Activated CD4-positive, alpha-beta T cell treated with anti-CD3 and anti-CD28 coated beads, Interleukin-2, amount 50 U/mL, for 4 hours (primary cell): Measurements from ENCODE around the gene SAMSN1.
"Not testable (repeated sequence)": the region's sequence is repeated elsewhere in the genome, so short reads cannot be mapped to it uniquely, and the experiment has no call there.

Experiments
- DNase-seq, 2 experiments: peaks; one replicate each; pipeline ENCODE4 v3.0.0-alpha.2; 2020

SAMSN1 gene

DNA sequence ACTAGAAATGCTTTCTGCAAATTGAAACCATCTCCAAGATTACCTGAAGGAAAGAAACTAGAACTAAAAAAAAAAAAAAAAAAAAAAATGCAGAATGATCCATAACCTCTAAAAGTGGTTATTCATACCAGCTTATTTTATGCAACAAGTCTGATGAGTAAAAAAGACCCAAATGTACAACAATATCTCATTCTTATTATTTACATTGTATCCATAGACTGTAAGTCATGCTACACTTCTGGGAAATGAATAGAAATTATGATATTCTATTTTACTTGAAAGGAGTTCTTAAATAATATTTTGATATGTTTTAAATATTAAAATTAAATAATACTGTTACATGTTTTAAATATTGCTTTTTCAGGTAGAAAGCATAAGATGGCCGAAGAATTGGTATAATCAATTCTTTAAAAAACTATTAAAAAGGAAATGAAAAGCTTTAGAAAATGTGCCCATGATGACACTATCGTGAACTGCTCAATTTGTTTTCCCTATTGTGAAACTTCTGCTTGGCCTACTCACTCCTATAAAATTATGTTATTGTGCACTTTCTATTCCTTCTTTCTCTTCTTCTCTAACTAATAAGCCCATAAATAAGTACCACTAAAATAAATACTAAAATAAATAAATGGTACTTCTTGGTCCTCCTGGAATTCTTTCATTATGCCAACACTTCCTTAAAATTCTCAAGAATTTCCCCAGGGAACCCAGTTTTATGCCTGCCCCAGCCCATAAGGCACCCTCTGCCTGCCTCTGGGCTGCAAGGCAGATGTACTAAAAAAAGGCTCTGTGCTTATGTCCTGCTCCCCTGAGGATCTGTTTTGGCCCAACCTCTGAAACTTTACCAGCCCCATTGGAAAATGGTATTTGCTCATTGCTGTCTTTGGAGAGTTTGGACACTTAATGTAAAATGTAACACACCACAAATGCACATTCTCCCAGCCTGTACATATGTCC is 18.1 kb downstream of the SAMSN1 start:
- no peak for DNase-seq

DNA sequence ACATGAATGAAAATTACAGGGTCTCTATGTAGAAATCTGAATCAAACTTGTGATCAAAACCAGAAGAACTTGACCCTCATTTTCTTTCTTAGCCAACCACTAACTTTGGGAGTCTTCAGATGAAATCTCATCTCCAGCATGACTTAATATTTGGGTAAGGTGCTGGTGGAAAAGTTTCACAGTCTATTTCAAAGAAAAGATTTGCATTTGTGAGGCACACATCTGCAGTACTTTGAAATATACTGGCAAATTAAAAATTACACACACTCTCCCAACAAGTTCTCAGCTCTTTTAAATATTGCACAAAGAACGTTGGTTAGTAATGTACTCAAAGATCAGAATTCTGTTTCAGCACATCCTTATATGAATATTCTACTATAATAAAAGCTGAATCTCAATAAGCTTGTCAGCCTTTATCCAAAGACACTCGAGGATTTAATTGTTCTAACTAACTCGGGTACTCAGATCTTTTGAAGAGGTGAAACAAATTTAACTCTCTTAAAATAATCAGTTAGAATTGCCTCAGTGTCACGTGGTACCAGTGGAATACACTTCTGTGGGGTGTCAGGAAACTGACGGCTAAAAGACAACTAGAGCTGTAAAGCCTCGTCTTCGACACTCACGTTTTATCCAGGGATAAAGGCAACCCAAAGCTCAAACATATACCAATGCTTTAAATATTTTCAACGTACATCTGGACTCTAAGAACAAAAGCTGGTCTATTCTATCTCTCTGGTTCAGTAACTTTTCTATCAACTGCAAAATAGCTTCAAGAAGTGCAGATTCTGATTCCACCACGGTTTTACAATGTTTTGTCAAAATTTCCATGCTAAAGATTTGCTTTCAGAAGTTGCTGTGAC is 19.0 kb downstream of the SAMSN1 start:
- DNase-seq: no peak

DNA sequence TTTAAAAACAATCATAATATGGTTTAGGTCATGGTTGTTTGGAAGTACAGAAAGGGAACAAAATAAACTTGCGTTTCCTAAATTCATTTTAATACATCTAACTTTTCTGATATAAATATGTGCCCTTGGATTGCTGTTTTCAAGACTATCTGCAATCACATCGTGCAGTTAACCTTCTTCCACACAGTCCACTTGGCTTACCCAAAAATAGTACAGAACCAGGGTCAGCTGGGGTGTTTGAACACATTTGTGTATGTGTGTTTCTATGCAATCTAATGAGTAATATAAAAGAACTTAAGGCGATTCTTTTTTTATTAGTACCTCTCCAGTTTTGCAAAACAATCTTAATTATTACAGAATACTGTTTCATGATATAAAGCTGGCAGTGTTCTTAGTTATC is 19.9 kb downstream of the SAMSN1 start:
- DNase-seq: no peak

DNA sequence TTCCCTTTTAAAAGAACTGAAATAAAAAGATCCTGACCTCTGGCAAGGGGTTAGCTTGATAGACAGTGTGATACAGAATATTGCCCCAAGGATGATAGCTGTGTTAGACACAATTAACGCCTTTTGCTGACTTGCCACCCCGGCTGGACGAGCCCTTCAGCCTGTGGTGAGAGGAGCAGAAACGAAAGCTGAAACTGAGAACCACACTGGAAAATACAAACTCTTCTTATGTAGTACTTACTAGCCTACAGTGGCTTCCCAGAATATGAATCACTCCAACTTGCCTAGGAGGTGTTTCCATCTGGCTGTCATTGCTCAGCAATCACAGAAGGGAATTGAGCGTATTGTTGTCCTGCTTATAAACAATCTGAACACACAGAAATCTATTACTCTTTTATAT is 22.9 kb downstream of the SAMSN1 start:
- peak in 1 of 2 experiments; percentile 23 for DNase-seq

DNA sequence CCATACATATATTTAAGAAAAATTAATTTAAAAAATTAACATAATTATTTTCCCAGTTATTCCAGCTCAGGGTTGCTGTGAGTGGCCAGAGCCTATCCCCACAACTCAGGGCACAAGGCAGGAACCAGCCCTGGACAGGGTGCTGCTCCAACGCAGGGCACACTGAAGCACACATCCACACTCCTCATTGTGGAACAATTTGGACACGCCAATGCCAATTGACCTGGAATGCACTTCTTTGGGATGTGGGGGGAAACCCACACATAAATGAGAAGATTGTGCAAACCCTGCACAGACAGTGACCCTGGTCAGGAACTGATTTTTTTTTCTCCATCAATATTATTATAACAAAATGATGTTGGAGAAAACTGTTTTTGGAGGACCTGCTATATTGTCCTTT is 23.4 kb downstream of the SAMSN1 start:
- no peak for DNase-seq

DNA sequence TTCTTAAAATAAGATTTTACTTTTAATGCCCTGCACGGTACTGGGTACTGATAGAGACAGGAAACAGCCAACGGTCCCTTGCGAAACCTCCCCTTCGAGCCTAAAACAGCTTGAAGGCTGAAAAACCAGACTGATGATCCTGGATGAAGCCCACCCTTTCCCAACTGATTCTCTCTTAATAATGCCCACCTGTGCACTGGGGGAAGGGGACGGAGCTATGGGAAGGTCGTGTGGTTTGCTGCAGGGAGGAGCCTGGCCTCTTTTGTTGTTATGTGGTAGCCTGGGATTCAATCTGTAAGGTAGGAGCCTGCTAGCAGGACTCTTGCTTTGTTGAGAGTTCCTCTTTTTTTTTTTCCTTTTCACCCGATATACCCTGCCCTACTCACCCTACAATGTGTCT is 25.6 kb downstream of the SAMSN1 start:
- DNase-seq: no peak

DNA sequence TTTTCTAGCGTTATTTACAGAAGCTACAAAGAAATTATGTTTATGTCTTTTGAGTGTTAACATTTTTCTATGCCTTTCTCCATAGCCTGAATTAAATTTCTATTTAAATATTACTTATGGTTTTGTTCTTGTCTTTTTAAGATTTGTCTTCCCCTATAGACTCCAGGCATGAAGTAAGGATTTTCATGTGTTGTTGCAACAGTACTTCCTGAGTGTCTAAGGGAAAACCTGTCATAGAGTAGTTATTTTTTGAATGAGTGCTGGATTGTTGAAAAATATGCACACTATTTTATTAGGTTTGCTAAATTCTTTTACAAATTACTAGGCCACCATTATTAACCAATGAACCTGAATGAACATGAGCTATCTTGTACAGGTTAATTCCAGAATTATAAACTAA is 27.1 kb downstream of the SAMSN1 start:
- DNase-seq: no peak

DNA sequence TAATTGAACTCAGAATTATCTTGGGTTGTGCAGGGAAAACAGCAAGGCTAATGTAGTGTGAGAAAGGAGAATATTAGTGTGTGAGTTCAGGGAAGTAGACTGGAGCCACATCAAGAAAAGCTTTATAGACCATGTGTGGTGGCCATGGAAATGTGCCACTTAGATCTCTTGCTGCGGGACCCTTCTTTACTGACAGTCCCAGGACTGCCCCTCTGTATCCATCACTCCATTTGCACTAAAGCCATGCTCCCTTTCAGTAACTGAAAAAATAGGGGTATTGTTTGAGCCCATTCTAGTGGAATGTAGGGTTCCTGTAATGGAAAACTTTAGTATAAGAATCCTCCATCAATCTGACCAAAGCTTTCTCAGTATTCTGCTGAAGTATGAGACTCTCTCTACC is 32.3 kb downstream of the SAMSN1 start:
- no peak for DNase-seq

DNA sequence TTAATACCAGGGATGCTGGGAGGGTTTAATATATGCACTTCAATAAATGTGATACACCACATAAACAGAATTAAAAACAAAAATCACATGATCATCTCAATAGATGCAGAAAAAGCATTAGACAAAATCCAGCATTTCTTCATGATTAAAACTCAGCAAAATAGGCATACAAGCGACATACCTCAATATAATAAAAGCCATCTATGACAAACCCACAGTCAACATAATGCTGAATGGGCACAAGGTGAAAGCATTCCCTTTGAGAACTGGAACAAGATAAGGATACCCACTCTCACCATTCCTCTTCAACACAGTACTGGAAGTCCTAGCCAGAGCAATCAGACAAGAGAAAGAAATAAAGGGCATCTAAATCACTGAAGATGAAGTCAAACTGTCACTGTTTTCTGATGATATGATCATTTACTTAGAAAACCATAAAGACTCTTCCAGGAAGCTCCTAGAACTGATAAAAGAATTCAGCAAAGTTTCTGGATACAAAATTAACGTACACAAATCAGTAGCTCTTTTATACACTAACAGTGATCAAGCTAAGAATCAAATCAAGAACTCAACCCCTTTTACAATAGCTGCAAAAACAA is 39.2 kb downstream of the SAMSN1 start:
- not testable (repeated sequence) for DNase-seq

DNA sequence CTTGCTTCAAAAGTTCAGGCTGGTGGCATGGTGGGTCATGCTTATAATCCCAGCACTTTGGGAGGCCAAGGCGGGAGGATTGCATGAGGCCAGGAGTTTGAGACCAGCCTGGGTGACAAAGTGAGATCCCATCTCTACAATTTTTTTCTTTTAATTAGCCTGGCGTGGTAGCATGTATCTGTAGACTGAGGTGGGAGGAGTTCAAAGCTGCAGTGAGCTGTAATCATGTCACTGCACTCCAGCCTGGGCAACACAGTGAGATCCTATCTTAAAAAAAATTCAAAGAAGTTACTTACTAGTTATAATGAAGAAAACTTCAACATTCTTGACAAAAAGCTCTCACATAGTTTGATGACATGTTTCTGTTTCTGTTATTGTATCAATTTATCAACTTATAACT is 45.2 kb downstream of the SAMSN1 start:
- no peak for DNase-seq

DNA sequence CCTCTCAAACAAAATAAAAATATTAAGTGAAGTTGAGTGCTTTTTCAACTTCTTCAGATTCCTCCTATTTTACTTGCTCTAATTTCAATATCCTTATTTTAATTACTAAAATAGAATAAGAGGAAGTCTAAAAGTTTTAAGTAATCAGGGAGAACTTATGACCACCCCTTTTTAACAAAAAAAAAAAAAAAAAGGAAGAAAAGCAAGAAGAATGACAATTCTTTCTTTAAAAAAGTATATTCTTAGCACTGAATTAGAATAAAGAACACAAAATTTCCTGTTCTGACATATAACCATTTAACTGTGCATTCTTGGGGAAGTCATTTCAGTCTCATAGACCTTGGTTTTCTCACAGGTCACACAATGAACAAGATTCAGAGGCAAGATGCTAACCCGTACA is 46.8 kb downstream of the SAMSN1 start:
- DNase-seq: no peak

DNA sequence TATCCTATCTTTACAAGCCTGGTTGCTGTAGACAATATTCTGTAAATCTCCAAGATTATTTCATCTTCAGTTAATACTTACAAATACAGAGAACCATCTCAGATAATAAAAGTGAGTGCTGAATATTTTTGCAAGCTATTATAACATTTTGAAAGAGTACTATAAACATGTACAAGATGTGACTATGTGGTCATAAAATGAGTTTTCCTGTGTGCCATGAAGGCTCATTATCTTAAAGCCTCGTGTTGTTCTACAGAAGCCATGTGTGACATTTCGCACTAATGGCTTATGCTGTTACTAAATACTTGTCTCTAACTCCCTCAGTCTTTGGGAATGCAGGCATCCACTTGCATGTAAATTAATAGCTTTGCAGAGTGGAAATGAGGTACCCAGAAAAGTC is 48.3 kb downstream of the SAMSN1 start:
- DNase-seq: no peak

DNA sequence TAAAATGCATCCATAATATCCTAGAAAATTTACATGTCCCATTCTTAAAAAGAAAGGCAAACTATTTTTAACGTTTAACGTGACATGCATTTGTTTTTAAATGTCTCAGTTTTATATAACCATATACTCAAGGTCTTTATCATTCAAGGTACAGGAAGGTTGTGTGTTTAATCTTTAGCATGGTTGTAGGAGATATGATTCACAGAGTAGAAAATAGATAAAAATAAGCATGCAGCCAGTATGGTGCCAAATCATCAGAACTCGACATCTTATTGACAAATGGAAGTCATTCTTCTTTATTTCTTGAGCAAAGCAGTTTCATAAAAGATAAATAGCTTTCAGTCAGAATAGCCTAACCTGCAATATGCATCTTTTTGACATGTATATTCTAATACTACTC is 51.0 kb downstream of the SAMSN1 start:
- DNase-seq: no peak

DNA sequence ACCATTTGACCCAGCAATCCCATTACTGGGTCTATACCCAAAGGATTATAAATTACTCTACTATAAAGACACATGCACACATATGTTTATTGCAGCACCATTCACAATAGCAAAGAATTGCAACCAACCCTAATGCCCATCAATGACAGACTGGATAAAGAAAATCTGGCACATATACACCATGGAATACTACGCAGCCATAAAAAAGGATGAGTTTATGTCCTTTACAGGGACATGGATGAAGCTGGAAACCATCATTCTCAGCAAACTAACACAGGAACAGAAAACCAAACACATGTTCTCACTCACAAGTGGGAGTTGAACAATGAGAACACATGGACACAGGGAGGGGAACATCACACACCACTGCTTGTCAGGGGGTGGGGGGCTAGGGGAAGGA is 51.9 kb downstream of the SAMSN1 start:
- not testable (repeated sequence) for DNase-seq

DNA sequence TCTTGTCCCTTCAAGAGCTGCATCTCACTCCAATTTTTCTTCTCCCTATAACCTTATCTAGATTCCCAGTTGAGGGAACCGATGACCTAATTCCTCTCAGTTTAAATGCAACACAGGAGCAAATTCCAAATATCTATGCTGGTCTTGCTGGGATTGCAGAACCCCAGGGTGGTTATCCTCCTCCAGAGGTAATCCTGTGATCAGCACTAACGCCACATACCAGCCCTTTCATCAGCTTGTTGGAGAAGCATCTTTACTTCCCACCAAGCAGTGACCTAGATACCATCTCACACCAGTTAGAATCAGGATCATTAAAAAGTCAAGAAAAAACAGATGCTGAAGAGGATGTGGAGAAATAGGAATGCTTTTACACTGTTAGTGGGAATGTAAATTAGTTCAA is 52.4 kb downstream of the SAMSN1 start:
- DNase-seq: no peak

DNA sequence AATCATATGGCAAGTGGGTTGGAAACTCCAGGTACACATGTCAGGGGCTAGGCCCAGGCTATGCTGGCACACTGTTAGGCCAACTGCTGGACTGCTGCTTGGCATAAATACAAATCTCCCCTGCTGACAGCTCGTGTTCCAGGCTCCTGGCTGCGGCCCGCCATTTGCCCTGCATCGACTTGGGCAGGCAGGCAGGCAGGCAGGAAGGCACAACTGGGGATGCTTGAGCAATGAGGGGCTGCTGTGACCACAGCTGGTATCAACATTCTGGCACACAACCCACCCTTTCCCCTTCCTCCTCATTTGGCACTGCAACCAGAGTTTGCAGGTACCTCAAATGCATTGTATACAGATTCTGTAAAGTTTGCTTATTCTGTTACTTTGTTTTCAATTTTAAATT is 53.2 kb downstream of the SAMSN1 start:
- no peak for DNase-seq

DNA sequence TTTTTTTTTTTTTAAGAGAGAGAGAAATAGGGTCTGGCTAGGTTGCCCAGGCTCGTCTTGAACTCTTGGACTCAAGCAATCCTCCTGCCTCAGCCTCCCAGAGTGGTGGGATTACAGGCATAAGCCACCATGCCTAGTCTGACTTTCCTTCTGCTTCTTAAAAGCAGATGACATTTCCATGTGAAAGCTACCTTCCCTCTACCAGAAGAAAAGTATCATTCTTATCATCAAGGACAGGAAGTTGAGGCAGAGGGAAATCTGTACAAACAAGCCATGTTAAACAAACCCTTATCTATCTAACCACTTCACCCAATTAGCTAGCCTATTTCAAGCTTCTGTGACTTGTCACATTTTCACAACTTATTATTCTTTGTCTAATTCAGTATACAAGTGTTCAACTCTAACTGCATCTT is 54.8 kb downstream of the SAMSN1 start:
- no peak for DNase-seq

DNA sequence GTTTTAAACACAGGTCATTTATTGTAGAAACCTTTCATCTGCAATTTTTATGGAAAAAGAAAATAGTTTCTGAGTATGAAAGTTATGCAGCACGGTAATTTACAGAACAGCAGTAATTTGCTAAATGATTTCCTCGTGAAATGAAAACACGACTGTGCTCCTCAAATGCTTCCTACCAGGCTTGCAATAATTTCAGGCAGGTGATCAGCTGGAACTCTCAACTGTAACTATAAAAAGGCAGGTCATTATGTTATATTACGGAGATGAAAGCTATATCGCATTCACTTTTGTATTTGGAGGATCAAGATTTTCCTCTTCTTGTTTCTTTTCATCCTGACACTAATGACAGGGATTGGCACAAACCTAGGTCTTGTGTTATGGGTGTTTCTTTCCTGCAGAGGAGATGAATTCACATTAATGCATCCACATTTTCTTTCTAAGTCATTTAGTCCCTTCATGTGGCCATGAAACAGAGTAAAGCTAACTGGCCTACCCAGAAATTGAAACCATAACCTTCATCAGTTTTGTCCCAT is 57.4 kb downstream of the SAMSN1 start:
- no peak for DNase-seq

DNA sequence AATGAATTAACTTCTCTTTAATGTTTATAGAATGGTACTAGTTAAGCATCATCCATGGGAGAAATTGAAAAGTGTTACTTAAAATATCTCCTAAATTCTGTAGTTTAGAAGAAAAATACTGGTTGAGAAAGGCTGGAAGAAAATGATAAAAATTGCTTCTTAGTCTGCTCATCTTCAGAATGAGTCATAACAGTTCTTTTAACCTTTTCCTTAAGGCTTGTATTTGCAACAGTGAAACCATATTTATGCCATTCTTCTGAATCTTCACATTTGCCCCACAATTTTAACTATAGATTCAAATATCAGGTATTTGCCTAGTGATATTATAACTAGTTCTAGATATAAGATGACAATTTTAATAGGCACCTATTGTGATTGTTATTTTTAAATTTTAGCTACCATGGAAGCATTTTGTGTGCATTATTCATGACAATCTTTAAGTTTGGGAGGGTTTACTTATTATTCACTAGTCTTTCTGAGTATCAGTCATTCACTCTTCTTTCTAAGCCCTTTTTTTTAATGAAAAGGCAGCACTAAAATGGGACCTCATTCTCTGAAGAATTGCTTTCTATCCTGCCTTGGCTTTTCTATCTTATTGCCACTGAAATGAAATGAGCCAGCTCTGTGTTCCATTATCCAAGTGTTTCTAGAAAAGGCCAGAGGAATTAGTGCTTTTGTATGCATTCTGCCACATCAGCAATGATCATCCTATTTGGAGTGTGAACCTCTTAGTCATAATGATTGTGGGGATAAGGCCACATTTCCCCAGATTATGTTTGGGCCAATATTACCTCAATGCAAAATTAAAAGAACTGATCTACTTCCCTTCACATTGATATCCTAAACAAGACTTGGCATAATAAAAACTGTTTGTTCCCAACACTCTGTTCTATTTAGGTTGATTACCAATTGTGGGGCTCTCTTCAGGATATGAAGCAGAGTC is 58.4 kb downstream of the SAMSN1 start:
- no peak for DNase-seq

DNA sequence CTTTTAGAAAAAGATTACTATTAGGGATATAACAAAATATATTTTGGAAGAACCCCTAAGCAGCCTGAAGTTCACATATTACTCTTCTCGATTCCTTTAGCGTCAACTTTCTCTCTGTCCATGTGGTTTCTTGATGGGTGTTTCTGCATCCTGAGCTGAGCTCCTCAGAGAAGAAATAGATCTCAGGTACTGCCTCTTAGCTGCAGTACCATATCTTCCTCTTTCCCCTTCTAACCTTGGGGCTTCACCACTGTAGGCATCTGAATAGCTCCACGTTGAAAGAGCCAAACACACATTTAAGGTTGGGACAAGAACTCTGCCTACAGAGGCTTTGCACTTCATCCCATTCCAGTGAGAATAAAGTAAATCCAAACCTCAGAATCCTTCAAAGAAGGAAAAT is 59.2 kb downstream of the SAMSN1 start:
- no peak for DNase-seq

DNA sequence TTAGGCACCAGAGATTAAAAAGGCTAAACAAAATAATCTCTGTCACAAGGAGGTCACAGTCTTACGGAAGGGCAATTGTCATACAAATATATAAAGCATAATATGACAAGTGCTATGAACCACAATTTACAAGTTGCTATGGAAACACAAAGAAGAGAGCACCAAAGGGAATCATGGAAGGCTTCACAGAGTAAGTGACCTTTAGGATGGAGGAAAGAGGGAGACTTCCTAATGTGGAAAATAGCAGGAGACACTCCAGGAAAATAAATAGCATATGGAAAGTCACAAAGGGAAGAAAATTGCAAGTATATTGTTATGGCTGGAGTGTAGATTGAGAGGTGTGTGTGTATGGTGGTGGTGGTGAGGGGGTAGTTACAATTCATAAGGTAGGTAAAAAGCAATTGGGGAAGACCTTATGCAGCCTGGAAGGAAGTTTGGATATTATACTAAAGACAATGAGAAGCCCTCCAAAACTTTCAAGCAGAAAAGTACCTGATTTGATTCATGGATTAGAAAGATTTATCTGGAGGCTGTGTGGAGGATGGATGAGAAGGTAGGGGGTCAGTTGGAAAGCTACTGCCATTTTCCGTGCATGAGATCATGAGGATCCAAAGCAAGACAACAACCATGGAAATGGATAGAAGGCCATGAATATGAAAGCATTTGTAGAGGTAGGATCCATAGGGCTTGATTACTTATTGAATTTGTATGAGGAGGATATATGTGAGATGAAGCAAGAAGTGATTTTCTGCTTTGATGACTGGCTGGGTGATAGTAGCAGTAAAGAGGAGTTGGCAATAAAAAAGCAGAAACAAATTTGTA is 61.7 kb downstream of the SAMSN1 start:
- DNase-seq: no peak
